Measurements from ENCODE around the gene PPP1R14D.

DNA sequence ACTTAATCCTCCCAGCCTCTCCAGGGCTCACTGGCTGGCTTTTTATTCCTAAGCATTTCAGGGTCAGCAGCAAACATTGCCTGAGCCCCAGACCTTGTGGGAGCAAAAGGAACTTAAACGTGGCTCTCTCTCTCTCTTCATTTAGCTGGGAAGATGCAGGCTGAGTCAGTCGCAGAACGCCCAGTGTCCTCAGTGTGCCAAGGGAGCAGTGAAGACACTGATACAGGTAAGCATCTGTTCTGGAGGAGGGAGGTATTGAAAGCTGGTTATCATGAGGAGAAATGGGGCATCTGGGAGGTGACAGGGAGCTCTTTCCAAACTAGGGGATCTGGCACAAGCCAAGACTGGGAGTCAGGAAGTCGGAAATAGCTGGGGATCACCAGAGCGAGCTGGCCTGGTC is 41.2 kb upstream of the PPP1R14D start:
- TF ChIP-seq POLR2A (IDR thresholded peaks at IDR 0.05) (no peak), POLR2AphosphoS5 (IDR thresholded peaks at IDR 0.05) (no peak)
- TF ChIP-seq, protein P1, sequence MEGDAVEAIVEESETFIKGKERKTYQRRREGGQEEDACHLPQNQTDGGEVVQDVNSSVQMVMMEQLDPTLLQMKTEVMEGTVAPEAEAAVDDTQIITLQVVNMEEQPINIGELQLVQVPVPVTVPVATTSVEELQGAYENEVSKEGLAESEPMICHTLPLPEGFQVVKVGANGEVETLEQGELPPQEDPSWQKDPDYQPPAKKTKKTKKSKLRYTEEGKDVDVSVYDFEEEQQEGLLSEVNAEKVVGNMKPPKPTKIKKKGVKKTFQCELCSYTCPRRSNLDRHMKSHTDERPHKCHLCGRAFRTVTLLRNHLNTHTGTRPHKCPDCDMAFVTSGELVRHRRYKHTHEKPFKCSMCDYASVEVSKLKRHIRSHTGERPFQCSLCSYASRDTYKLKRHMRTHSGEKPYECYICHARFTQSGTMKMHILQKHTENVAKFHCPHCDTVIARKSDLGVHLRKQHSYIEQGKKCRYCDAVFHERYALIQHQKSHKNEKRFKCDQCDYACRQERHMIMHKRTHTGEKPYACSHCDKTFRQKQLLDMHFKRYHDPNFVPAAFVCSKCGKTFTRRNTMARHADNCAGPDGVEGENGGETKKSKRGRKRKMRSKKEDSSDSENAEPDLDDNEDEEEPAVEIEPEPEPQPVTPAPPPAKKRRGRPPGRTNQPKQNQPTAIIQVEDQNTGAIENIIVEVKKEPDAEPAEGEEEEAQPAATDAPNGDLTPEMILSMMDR (IDR thresholded peaks at IDR 0.05), result no peak
